Measurements from ENCODE around the gene LRRC75A. TPM values are rescaled to one million over a fixed set of nuclear protein-coding genes. Genes with fewer than 3 reads are reported as not detected.

Gene LRRC75A
- total and polyA plus RNA-seq, 2 of the 8 experiments (the other 6 are each of a cell fraction or from before 2014, with no cell fraction given), result 9.7 to 9.9 TPM

GRCh38 chr17:16461606-16461866 lies 30.5 kb downstream of the LRRC75A start (continued):
- TF ChIP-seq CHD7 (IDR thresholded peaks at IDR 0.05; ENCODE audit: insufficient replicate concordance, low read length), result no peak
- TF ChIP-seq CTCF (IDR thresholded peaks at IDR 0.05; ENCODE audit: control extremely low read depth in 1 of 3, insufficient read depth in 1 of 3, low read depth in 1 of 3, low read length in 3 of 3), result no peak
- no peak for TF ChIP-seq SIRT6 (IDR thresholded peaks at IDR 0.05; ENCODE audit: low read length)
- no peak for TF ChIP-seq ATF2 (IDR thresholded peaks at IDR 0.05; ENCODE audit: low read length)
- TF ChIP-seq CREB1 (IDR thresholded peaks at IDR 0.05), result no peak
- no peak for TF ChIP-seq ZNF274 (IDR thresholded peaks at IDR 0.05; ENCODE audit: borderline replicate concordance, extremely low read depth, low read length)
- TF ChIP-seq USF2 (IDR thresholded peaks at IDR 0.05; ENCODE audit: low read length), result no peak

All from H1 (cell line).